Measurements from ENCODE around the gene MYLK. TPM values are rescaled to one million over a fixed set of nuclear protein-coding genes. Genes with fewer than 3 reads are reported as not detected.
A peak's percentile ranks its signal among the peaks of the same experiment; 100 is the strongest.
"Not testable (repeated sequence)": the region's sequence is repeated elsewhere in the genome, so short reads cannot be mapped to it uniquely, and the experiment has no call there.

MYLK gene
- total RNA-seq, 1 donor from 2014 or later: 46.2 TPM

GRCh38 chr3:123705488-123706285, 178.4 kb downstream of the MYLK start:
- peak; percentile 65 for DNase-seq (ENCODE audit: low read depth)

- not testable (repeated sequence) for DNase-seq (ENCODE audit: low read depth)
Measured at GRCh38 chr3:123703663-123704062, 180.5 kb downstream of the MYLK start.

GRCh38 chr3:123702720-123703119, 181.4 kb downstream of the MYLK start:
- DNase-seq (ENCODE audit: low read depth): no peak

- DNase-seq (ENCODE audit: low read depth): peak; percentile 78
Measured at GRCh38 chr3:123702057-123702456, 182.1 kb downstream of the MYLK start.

GRCh38 chr3:123700791-123701722, 183.1 kb downstream of the MYLK start:
- no peak for DNase-seq (ENCODE audit: low read depth)

GRCh38 chr3:123698813-123699212, 185.3 kb downstream of the MYLK start:
- DNase-seq (ENCODE audit: low read depth): no peak

- DNase-seq (ENCODE audit: low read depth): no peak
Measured at GRCh38 chr3:123696808-123697207, 187.3 kb downstream of the MYLK start.

- no peak for DNase-seq (ENCODE audit: low read depth)
Measured at GRCh38 chr3:123695731-123696640, 188.1 kb downstream of the MYLK start.

GRCh38 chr3:123695152-123695551, 189.0 kb downstream of the MYLK start:
- no peak for DNase-seq (ENCODE audit: low read depth)

- DNase-seq (ENCODE audit: low read depth): no peak
Measured at GRCh38 chr3:123694366-123695087, 189.6 kb downstream of the MYLK start.

GRCh38 chr3:123693584-123694190, 190.4 kb downstream of the MYLK start:
- no peak for DNase-seq (ENCODE audit: low read depth)

GRCh38 chr3:123692671-123693070, 191.5 kb downstream of the MYLK start:
- no peak for DNase-seq (ENCODE audit: low read depth)

GRCh38 chr3:123692041-123692440, 192.1 kb downstream of the MYLK start:
- peak; percentile 21 for DNase-seq (ENCODE audit: low read depth)

- DNase-seq (ENCODE audit: low read depth): no peak
Measured at GRCh38 chr3:123689831-123690230, 194.3 kb downstream of the MYLK start.

GRCh38 chr3:123688241-123688747, 195.8 kb downstream of the MYLK start:
- peak; percentile 77 for DNase-seq (ENCODE audit: low read depth)

GRCh38 chr3:123687286-123687685, 196.8 kb downstream of the MYLK start:
- no peak for DNase-seq (ENCODE audit: low read depth)

- no peak for DNase-seq (ENCODE audit: low read depth)
Measured at GRCh38 chr3:123686251-123686650, 197.9 kb downstream of the MYLK start.

GRCh38 chr3:123685780-123686179, 198.4 kb downstream of the MYLK start:
- no peak for DNase-seq (ENCODE audit: low read depth)

- no peak for DNase-seq (ENCODE audit: low read depth)
Measured at GRCh38 chr3:123684636-123685035, 199.5 kb downstream of the MYLK start.

GRCh38 chr3:123684209-123684608, 199.9 kb downstream of the MYLK start:
- DNase-seq (ENCODE audit: low read depth): no peak
